ENCODE data around the gene MACO1. TPM values are rescaled to one million over a fixed set of nuclear protein-coding genes. Genes with fewer than 3 reads are reported as not detected.

Gene MACO1
- total RNA-seq, 1 donor from 2014 or later = 85.4 TPM

- no peak overlapping the region for H3K27ac Mint-ChIP-seq (ENCODE audit: unreplicated experiment)
- DNase-seq = no peak
- H3K4me3 Mint-ChIP-seq (ENCODE audit: unreplicated experiment) = no peak overlapping the region
- H3K36me3 Mint-ChIP-seq (ENCODE audit: unreplicated experiment) = no peaks in the 10 kb centered on the region
- TF ChIP-seq CTCF (IDR thresholded peaks at IDR 0.05; ENCODE audit: partially characterized antibody, unreplicated experiment) = no peak
- no peaks in the 10 kb centered on the region for H3K27me3 Mint-ChIP-seq (ENCODE audit: unreplicated experiment)
- H3K9me3 Mint-ChIP-seq (ENCODE audit: unreplicated experiment) = peaks cover 2% of the 10 kb centered on the region
- peaks cover 22% of the 10 kb centered on the region for H3K4me1 Mint-ChIP-seq (ENCODE audit: low read depth, unreplicated experiment)
Observed at GRCh38 chr1:25445993-25446538, 15.4 kb downstream of the MACO1 start.

GRCh38 chr1:25447547-25447946, 16.9 kb downstream of the MACO1 start:
- Mint-ChIP-seq H3K36me3 (ENCODE audit: unreplicated experiment) (no peaks in the 10 kb centered on the region), H3K27me3 (ENCODE audit: unreplicated experiment) (peaks cover 1% of the 10 kb centered on the region), H3K4me3 (ENCODE audit: unreplicated experiment) (no peak overlapping the region), H3K4me1 (ENCODE audit: low read depth, unreplicated experiment) (peaks cover 10% of the 10 kb centered on the region), H3K9me3 (ENCODE audit: unreplicated experiment) (peaks cover 2% of the 10 kb centered on the region), H3K27ac (ENCODE audit: unreplicated experiment) (no peak overlapping the region)
- TF ChIP-seq CTCF (IDR thresholded peaks at IDR 0.05; ENCODE audit: partially characterized antibody, unreplicated experiment) = no peak
- DNase-seq = no peak

GRCh38 chr1:25450891-25451290, 20.2 kb downstream of the MACO1 start:
- peaks cover 1% of the 10 kb centered on the region for H3K27me3 Mint-ChIP-seq (ENCODE audit: unreplicated experiment)
- H3K9me3 Mint-ChIP-seq (ENCODE audit: unreplicated experiment) = peaks cover 2% of the 10 kb centered on the region
- H3K36me3 Mint-ChIP-seq (ENCODE audit: unreplicated experiment) = no peaks in the 10 kb centered on the region
- no peak overlapping the region for H3K4me3 Mint-ChIP-seq (ENCODE audit: unreplicated experiment)
- no peak overlapping the region for H3K27ac Mint-ChIP-seq (ENCODE audit: unreplicated experiment)
- DNase-seq = no peak
- TF ChIP-seq CTCF (IDR thresholded peaks at IDR 0.05; ENCODE audit: partially characterized antibody, unreplicated experiment) = no peak
- peaks cover 6% of the 10 kb centered on the region for H3K4me1 Mint-ChIP-seq (ENCODE audit: low read depth, unreplicated experiment)

GRCh38 chr1:25451908-25452307, 21.2 kb downstream of the MACO1 start:
- Mint-ChIP-seq H3K27ac (ENCODE audit: unreplicated experiment) (no peak overlapping the region), H3K27me3 (ENCODE audit: unreplicated experiment) (peaks cover 1% of the 10 kb centered on the region), H3K9me3 (ENCODE audit: unreplicated experiment) (peaks cover 2% of the 10 kb centered on the region), H3K36me3 (ENCODE audit: unreplicated experiment) (no peaks in the 10 kb centered on the region), H3K4me1 (ENCODE audit: low read depth, unreplicated experiment) (no peaks in the 10 kb centered on the region), H3K4me3 (ENCODE audit: unreplicated experiment) (no peak overlapping the region)
- no peak for TF ChIP-seq CTCF (IDR thresholded peaks at IDR 0.05; ENCODE audit: partially characterized antibody, unreplicated experiment)
- no peak for DNase-seq

GRCh38 chr1:25456502-25456901, 25.8 kb downstream of the MACO1 start:
- H3K36me3 Mint-ChIP-seq (ENCODE audit: unreplicated experiment) = no peaks in the 10 kb centered on the region
- H3K27ac Mint-ChIP-seq (ENCODE audit: unreplicated experiment) = no peak overlapping the region
- H3K4me3 Mint-ChIP-seq (ENCODE audit: unreplicated experiment) = no peak overlapping the region
- peaks cover 3% of the 10 kb centered on the region for H3K9me3 Mint-ChIP-seq (ENCODE audit: unreplicated experiment)
- no peaks in the 10 kb centered on the region for H3K4me1 Mint-ChIP-seq (ENCODE audit: low read depth, unreplicated experiment)
- no peak for DNase-seq
- H3K27me3 Mint-ChIP-seq (ENCODE audit: unreplicated experiment) = peaks cover under 1% of the 10 kb centered on the region
- TF ChIP-seq CTCF (IDR thresholded peaks at IDR 0.05; ENCODE audit: partially characterized antibody, unreplicated experiment) = no peak
